CD4-positive, alpha-beta T cell treated with Interleukin-6 for 4 hours (primary cell): ENCODE results near the gene ZFP69.

Source experiments
- DNase-seq: peaks from one replicate; pipeline ENCODE4 v3.0.0-alpha.2; 2020; ENCODE audit warnings: mixed read lengths

Gene ZFP69

DNA sequence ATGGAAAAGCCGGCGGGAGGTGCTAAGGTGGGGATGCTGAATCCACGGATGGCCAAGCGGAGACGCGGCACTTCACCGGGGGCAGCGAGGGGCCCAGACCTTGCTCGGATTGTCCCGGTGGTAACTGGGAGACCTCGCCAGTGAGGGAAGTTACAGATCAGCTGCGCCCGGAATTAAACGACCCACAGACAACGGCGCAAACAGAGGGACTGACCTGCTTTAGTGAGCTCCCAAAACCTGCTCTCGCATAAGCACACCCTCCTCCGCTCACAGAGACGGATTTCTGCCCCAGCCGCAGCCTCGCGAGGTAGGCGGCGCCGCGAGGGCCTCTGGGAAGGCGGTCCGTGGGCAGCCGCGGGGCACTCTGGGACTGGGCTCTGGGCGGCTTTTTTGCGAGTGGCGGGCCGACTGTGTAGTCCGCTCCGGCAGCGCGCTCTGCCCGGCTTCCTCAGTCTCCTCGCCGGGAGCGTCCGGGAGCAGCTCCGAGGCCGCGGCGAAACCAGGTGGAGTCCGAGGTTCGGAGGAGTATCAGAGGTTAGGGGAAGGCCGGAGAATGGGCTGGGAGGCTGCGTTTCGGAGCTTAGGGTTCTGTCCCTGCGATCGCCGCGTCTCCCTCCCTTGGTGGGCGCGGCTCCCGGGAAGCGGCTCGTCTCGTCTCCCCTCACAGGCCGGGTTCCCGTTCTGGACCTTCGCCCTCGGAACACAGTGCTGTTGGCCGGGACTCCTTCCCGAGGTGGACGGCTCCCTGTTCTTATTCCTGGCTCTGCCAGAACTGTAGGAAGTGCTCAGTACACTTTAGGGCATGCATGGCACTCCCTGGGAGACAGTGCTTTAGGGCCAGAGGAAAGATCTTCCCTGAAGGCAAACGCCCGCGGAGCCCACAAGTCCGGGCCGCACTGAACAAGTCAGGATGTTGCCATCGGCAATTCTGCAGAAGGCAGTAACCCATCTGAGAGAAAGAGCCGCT, 31.6 kb downstream of the ZFP69 start, which contains the start of gene EXO5:
EXO5 (plus strand) TSS at position 393 of the 967 bp plus-strand sequence. CDS start 5,778 bp downstream, outside the sequence.
- DNase-seq: peak; percentile 85

DNA sequence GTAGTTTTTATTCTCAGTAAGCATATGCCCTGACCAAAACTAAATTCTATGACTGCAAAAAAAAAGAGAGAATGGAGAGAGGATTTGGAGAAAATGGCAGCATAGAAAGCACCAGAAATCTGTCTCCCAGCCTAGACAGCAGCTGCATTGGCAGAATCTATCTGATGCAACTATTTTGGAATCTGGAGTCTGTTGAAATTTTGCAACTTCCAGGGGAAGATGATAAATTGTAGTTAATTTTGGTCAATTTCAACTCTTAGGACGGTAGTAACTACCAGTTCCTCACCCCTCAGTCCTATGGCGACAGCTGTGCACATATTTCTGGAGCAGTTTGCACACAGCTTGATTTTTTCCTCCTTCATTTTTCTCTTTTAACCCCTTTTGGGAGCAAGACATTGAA, 42.4 kb downstream of the ZFP69 start:
- no peak for DNase-seq

DNA sequence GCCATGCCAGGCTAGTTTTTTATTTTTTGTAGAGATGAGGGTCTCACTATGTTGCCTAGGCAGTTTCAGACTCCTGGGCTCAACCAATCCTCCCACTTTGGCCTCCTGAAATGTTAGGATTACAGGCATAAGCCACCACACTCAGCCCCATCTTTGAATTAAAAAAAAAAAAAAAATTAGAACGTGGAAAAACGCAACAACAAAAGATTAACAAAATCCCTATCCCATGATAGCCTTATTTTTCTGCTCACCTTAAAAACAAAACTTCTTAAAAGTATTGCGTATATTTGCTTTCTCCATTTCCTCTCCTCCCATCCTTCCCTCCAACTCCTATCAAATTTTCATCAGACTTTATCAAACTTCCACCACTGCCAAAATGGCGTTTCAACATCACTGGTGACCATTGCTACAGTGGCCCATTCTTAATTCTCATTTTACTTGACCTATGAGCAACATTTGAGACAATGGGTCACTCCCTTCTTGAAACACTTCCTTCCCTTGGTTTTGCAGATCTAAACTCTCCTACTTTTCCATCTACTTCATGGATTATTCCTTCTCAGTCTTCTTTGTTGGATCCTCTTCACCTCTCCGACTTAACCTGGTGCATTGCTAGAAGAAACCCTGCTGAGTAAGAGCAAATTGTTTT, 53.8 kb downstream of the ZFP69 start:
- DNase-seq: no peak

DNA sequence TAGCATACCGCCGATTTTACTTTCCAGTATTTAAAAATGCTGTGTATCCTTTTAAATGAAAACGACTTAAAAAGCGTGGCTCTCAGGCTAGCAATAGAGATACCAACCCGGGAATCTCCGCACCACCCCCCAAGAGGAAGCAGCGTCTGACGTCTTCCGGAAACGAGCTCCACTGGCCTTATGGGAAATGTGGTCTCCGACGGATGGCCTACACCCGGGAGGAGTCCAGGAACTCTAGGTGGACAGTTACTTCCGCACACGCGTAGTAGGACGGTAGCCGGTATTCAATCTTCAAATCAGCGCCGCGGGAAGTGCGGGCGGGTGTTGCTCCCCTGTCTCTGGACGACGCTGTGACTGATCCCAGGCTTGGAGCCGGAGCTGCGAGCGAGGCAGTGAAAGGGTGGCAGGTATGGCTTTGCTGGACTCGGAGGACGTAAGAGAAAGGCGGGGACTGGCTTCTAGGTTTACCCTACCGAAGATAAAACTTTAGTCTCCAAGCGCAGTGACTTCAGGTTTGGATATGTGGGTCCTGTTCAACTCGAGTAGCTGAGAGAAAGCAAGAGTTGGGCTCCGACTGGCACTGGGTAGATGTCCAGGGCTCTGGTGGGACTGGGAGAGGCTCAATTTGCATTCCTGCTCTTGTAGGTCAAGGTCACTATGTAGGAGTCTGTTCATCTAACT, 54.4 kb downstream of the ZFP69 start, which contains the start of gene ZNF684:
ZNF684 (plus strand) TSS at position 257 of the 681 bp plus-strand sequence. CDS start 1,530 bp downstream, outside the sequence.
- DNase-seq: peak; percentile 88

DNA sequence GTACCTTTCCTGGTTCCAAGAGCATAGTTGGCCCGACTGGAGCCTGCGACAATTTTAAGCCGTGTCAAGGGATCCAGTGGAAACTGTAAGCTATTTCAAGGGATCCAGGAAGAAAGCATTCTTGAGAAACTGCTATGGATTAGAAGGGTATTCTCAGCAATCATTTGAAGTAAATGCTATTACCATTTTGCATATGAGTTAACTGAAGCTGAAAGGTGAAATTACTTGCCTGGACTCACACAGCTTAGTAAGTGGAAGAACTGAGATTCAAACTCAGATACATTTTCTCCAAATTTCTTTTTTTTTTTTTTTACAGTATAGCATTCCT, 54.9 kb downstream of the ZFP69 start:
- DNase-seq: no peak

DNA sequence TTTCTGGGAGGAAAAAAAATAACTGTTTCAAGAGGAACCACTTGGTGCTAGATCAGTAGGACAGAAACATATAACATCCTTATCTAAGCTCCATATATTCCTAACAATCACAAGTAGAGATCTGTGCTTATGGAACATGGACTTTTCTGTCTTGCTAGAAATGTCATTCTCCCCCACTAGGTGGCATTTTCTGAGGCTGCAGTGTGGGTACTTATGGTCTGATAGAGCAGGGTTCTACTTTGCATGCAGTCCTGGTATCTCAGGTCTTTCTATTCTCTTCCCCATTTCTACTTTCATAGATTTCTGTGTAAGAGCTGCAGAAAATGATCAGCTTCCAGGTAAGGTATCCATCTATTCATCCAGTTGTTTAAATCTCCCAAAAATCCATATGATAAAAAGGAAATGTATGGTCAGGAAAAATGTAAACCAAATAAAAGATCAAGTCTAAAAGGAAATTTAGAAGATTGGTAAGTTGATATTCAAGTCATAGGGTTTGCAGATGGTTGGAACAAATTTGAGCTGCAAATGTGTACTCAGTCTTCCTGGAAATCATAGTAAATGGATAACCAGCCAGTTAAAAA, 55.8 kb downstream of the ZFP69 start:
- DNase-seq: peak; percentile 26

DNA sequence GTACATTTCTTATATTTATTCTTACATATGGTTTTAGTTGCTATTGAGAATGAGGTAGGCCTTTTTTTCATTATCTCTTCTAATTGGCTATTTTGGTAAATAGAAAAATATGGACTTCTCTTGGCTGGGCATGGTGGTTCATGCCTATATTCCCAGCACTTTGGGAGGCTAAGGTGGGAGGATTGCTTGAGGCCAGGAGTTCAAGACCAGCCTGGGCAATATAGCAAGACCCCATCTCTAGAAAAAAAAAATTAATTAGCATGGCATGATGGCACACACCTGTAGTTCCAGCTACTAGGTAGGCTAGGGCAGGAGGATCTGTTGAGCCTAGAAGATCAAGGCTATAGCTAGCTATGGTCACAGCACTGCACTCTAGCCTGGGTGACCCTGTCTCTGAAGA, 57.5 kb downstream of the ZFP69 start:
- no peak for DNase-seq

DNA sequence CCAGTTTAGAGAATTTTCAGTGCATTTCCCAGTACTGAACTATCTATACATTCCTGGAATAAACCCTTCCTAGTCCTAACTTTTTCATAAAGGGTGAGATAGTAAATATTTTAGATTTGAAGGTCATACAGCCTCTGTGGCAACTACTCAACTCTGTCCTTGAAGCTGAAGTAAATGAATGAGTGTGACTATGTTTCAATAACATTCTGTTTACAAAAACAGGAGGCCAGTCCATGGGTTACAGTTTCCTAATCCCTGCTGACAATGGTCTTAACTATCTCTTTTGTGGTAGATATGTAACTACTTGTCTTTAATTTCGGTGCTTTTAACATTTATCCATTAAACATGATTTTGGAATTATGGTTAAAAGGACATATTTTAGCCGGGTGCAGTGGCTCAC, 58.6 kb downstream of the ZFP69 start:
- no peak for DNase-seq

DNA sequence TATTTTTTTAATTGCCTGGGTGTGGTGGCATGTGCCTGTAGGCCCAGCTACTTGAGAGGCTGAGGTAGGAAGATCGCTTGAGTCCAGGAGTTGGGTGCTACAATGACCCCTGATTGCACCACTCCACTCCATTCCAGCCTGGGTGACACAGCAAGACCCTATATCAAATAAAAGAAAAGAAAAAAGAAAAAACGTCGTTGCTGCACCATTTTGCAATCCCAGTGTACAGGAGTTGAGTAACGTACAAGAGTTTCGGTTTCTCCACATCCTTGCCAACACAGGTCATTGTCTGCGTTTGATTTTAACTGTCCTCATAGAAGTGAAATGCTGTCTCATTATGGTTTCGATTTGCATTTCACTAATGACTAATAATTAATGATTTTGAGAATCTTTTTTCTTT, 62.2 kb downstream of the ZFP69 start:
- DNase-seq: no peak
